ENCODE results near the gene PIBF1. TPM values are rescaled to one million over a fixed set of nuclear protein-coding genes. Genes with fewer than 3 reads are reported as not detected.
"Not testable (repeated sequence)": the region's sequence is repeated elsewhere in the genome, so short reads cannot be mapped to it uniquely, and the experiment has no call there.

PIBF1 gene
- total RNA-seq, 1 experiment from 2014 or later = 30.6 TPM

- BruUV-seq (replicated peaks) = no TSS peak
- ChIA-PET CTCF (no interaction called here), POLR2A (ENCODE audit: low non-redundant PET) (no interaction called here)
- no peak for TF ChIP-seq EZH2 (IDR thresholded peaks at IDR 0.05; ENCODE audit: borderline replicate concordance, low read depth, low read length, poor library complexity, severe bottlenecking)
- TF ChIP-seq CTCF (conservative IDR thresholded peaks at IDR 0.05; ENCODE audit: low read depth, low read length) = no peak
- intact Hi-C loops (cut with micrococcal nuclease; ENCODE audit: unreplicated experiment) = no loop called here
- H3K4me1 ChIP-seq (ENCODE audit: insufficient read depth, low read length, poor library complexity, severe bottlenecking) = no peaks in the 10 kb centered on the region
- peaks cover 17% of the 10 kb centered on the region for H3K36me3 ChIP-seq (ENCODE audit: insufficient read depth, low read length, poor library complexity, severe bottlenecking)
- no peak overlapping the region for H3K27ac ChIP-seq (ENCODE audit: low read depth, low read length, poor library complexity, severe bottlenecking)
- no peaks in the 10 kb centered on the region for H3K9me3 ChIP-seq (ENCODE audit: low read depth, low read length, poor library complexity, severe bottlenecking)
- no peak overlapping the region for H3K4me3 ChIP-seq (ENCODE audit: low read depth, low read length, poor library complexity, severe bottlenecking)
- no peak for DNase-seq (ENCODE audit: low spot score)
- H3K27me3 ChIP-seq (replicated peaks; ENCODE audit: insufficient read depth, low read depth, low read length, poor library complexity) = no peaks in the 10 kb centered on the region
These were observed 16.9 kb downstream of the PIBF1 start for GRCh38 chr13:72798817-72799216.

DNA sequence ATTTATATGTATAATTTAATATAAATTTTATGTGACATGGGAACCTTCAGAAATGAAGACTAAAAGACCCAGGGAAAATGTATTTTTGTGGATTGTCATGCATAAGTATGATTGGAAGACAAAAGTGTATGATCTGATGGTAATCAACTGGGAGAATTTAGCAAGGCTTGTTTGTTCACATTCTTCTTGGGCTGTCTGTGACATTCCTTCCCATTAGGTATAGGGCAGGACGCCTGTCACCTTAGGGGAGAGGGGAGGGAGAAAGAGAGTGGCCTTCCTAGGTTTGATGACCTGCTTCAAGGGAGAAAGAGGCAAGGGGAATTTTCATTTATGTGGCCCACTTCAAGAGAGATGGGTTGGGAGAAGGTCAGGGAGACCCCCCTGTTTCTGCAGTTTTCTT lies 22.4 kb downstream of the PIBF1 start:
- no peak for TF ChIP-seq EZH2 (IDR thresholded peaks at IDR 0.05; ENCODE audit: borderline replicate concordance, low read depth, low read length, poor library complexity, severe bottlenecking)
- no peak for TF ChIP-seq CTCF (conservative IDR thresholded peaks at IDR 0.05; ENCODE audit: low read depth, low read length)
- H3K9me3 ChIP-seq (ENCODE audit: low read depth, low read length, poor library complexity, severe bottlenecking) = no peaks in the 10 kb centered on the region
- peaks cover 9% of the 10 kb centered on the region for H3K36me3 ChIP-seq (ENCODE audit: insufficient read depth, low read length, poor library complexity, severe bottlenecking)

GRCh38 chr13:72805676-72806346 lies 23.9 kb downstream of the PIBF1 start:
- Histone ChIP-seq H3K36me3 (ENCODE audit: insufficient read depth, low read length, poor library complexity, severe bottlenecking) (peaks cover 4% of the 10 kb centered on the region), H3K4me1 (ENCODE audit: insufficient read depth, low read length, poor library complexity, severe bottlenecking) (no peaks in the 10 kb centered on the region), H3K27ac (ENCODE audit: low read depth, low read length, poor library complexity, severe bottlenecking) (no peak overlapping the region), H3K4me3 (ENCODE audit: low read depth, low read length, poor library complexity, severe bottlenecking) (no peak overlapping the region), H3K9me3 (ENCODE audit: low read depth, low read length, poor library complexity, severe bottlenecking) (no peaks in the 10 kb centered on the region), H3K27me3 (replicated peaks; ENCODE audit: insufficient read depth, low read depth, low read length, poor library complexity) (no peaks in the 10 kb centered on the region)
- intact Hi-C loops (cut with micrococcal nuclease; ENCODE audit: unreplicated experiment) = no loop called here
- POLR2A ChIA-PET (ENCODE audit: low non-redundant PET) = no interaction called here
- no peak for TF ChIP-seq CTCF (conservative IDR thresholded peaks at IDR 0.05; ENCODE audit: low read depth, low read length)
- TF ChIP-seq EZH2 (IDR thresholded peaks at IDR 0.05; ENCODE audit: borderline replicate concordance, low read depth, low read length, poor library complexity, severe bottlenecking) = no peak
- peak; percentile 10 for DNase-seq (ENCODE audit: low spot score)
- CTCF ChIA-PET = no interaction called here
- BruUV-seq (replicated peaks) = no TSS peak

More for the DNA sequence above, 22.4 kb downstream of the PIBF1 start:
- CTCF ChIA-PET = no interaction called here
- POLR2A ChIA-PET (ENCODE audit: low non-redundant PET) = no interaction called here
- Histone ChIP-seq H3K4me1 (ENCODE audit: insufficient read depth, low read length, poor library complexity, severe bottlenecking) (no peaks in the 10 kb centered on the region), H3K27me3 (replicated peaks; ENCODE audit: insufficient read depth, low read depth, low read length, poor library complexity) (no peaks in the 10 kb centered on the region), H3K4me3 (ENCODE audit: low read depth, low read length, poor library complexity, severe bottlenecking) (no peak overlapping the region), H3K27ac (ENCODE audit: low read depth, low read length, poor library complexity, severe bottlenecking) (no peak overlapping the region)
- BruUV-seq (replicated peaks) = no TSS peak
- intact Hi-C loops (cut with micrococcal nuclease; ENCODE audit: unreplicated experiment) = no loop called here
- DNase-seq (ENCODE audit: low spot score) = no peak

DNA sequence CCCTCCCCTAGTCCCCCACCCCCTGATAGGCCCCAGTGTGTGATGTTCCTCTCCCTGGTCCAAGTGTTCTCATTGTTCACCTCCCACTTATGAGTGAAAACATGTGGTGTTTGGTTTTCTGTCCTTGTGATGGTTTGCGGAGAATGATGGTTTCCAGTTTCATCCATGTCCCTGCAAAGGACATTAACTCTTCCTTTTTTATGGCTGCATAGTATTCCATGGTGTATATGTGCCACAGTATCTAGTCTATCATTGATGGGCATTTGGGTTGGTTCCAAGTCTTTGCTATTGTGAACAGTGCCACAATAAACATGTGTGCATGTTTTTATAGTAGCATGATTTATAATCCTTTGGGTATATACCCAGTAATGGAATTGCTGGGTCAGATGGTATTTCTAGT lies 24.6 kb downstream of the PIBF1 start:
- DNase-seq (ENCODE audit: low spot score); BruUV-seq (replicated peaks); H3K4me1 ChIP-seq (ENCODE audit: insufficient read depth, low read length, poor library complexity, severe bottlenecking); POLR2A ChIA-PET (ENCODE audit: low non-redundant PET); H3K27me3 ChIP-seq (replicated peaks; ENCODE audit: insufficient read depth, low read depth, low read length, poor library complexity); H3K9me3 ChIP-seq (ENCODE audit: low read depth, low read length, poor library complexity, severe bottlenecking); H3K4me3 ChIP-seq (ENCODE audit: low read depth, low read length, poor library complexity, severe bottlenecking); CTCF ChIA-PET; intact Hi-C loops (cut with micrococcal nuclease; ENCODE audit: unreplicated experiment); H3K36me3 ChIP-seq (ENCODE audit: insufficient read depth, low read length, poor library complexity, severe bottlenecking); H3K27ac ChIP-seq (ENCODE audit: low read depth, low read length, poor library complexity, severe bottlenecking): not testable (repeated sequence)

All from A673 (cell line).